H9 (cell line): ENCODE data around the gene THOP1. TPM values are rescaled to one million over a fixed set of nuclear protein-coding genes. Genes with fewer than 3 reads are reported as not detected.

Experiments
- DNase-seq: peaks from one replicate; pipeline ENCODE4 v3.0.0-alpha.2; 2017
- H2AFZ ChIP-seq: one replicate; pipeline ENCODE4 v1.6.1; 2013; ENCODE audit warnings: mild to moderate bottlenecking, low read length, control low read depth, moderate library complexity
- H2AK5ac ChIP-seq: 2 replicates; pipeline ENCODE4 v1.6.1; 2013; ENCODE audit warnings: low read length, control low read depth, mixed read lengths; ENCODE audit not compliant: insufficient read length
- H2BK120ac ChIP-seq: one replicate; pipeline ENCODE4 v1.6.1; 2013; ENCODE audit warnings: low read depth, mild to moderate bottlenecking, low read length, control low read depth, inconsistent platforms; ENCODE audit not compliant: poor library complexity, severe bottlenecking
- H2BK12ac ChIP-seq: 2 replicates; pipeline ENCODE4 v1.6.1; 2013; ENCODE audit warnings: low read length, control low read depth, mixed read lengths, low read depth; ENCODE audit not compliant: insufficient read length
- H2BK15ac ChIP-seq: 2 replicates; pipeline ENCODE4 v1.6.1; 2013; ENCODE audit warnings: low read depth, low read length, control low read depth
- H2BK20ac ChIP-seq: one replicate; pipeline ENCODE4 v1.6.1; 2013; ENCODE audit warnings: low read depth, mild to moderate bottlenecking, low read length, control low read depth, inconsistent platforms; ENCODE audit not compliant: poor library complexity, severe bottlenecking
- H2BK5ac ChIP-seq: 2 replicates; pipeline ENCODE4 v1.6.1; 2013; ENCODE audit warnings: low read length, control low read depth, mixed read lengths; ENCODE audit not compliant: insufficient read length
- H3K14ac ChIP-seq: 2 replicates; pipeline ENCODE4 v1.6.1; 2013; ENCODE audit warnings: low read length, control low read depth; ENCODE audit not compliant: insufficient read depth
- H3K18ac ChIP-seq: 2 replicates; pipeline ENCODE4 v1.6.1; 2013; ENCODE audit warnings: low read depth, mild to moderate bottlenecking, mixed read lengths, low read length, control low read depth; ENCODE audit not compliant: insufficient read length
- H3K23ac ChIP-seq: 2 replicates; pipeline ENCODE4 v1.6.1; 2013; ENCODE audit warnings: low read length, control low read depth, mixed read lengths, low read depth; ENCODE audit not compliant: insufficient read length
- H3K23me2 ChIP-seq: 2 replicates; pipeline ENCODE4 v1.6.1; 2013; ENCODE audit warnings: low read depth, mild to moderate bottlenecking, mixed read lengths, low read length, control low read depth; ENCODE audit not compliant: insufficient read length, poor library complexity, severe bottlenecking
- H3K27ac ChIP-seq: 2 replicates; pipeline ENCODE4 v1.5.1; 2013; ENCODE audit warnings: low read length, control low read depth, mixed read lengths, low read depth; ENCODE audit not compliant: insufficient read length
- H3K27me3 ChIP-seq: 2 replicates; pipeline ENCODE4 v1.6.1; 2013; ENCODE audit warnings: low read length, control low read depth, inconsistent platforms; ENCODE audit not compliant: insufficient read depth
- H3K4ac ChIP-seq: 2 replicates; pipeline ENCODE4 v1.6.1; 2013; ENCODE audit warnings: low read depth, mild to moderate bottlenecking, control low read depth, inconsistent platforms, low read length, moderate library complexity
- H3K4me1 ChIP-seq: 2 replicates; pipeline ENCODE4 v1.6.1; 2013; ENCODE audit warnings: low read length, control low read depth, inconsistent platforms; ENCODE audit not compliant: insufficient read depth
- H3K4me2 ChIP-seq: 2 replicates; pipeline ENCODE4 v1.6.1; 2013; ENCODE audit warnings: low read length, control low read depth, mixed read lengths; ENCODE audit not compliant: insufficient read length, insufficient read depth
- H3K56ac ChIP-seq: 2 replicates; pipeline ENCODE4 v1.6.1; 2013; ENCODE audit warnings: low read depth, mild to moderate bottlenecking, mixed read lengths, low read length, control low read depth; ENCODE audit not compliant: insufficient read length
- H3K79me1 ChIP-seq: 2 replicates; pipeline ENCODE4 v1.6.1; 2013; ENCODE audit warnings: low read depth, mild to moderate bottlenecking, moderate library complexity, low read length, control low read depth, inconsistent platforms; ENCODE audit not compliant: insufficient read depth, poor library complexity, severe bottlenecking
- H3K79me2 ChIP-seq: 2 replicates; pipeline ENCODE4 v1.6.1; 2013; ENCODE audit warnings: low read length, control low read depth, inconsistent platforms; ENCODE audit not compliant: insufficient read depth
- H3K9ac ChIP-seq: 2 replicates; pipeline ENCODE4 v1.6.1; 2013; ENCODE audit warnings: low read length, control low read depth, mixed read lengths; ENCODE audit not compliant: insufficient read length; ENCODE audit errors: extremely low read depth
- H3K9me3 ChIP-seq: one replicate; pipeline ENCODE4 v1.6.1; 2013; ENCODE audit warnings: low read depth, low read length, inconsistent platforms; ENCODE audit not compliant: control insufficient read depth
- H3T11ph ChIP-seq: one replicate; pipeline ENCODE4 v1.6.1; 2013; ENCODE audit warnings: mild to moderate bottlenecking, low read length, control low read depth, inconsistent platforms
- H4K20me1 ChIP-seq: one replicate; pipeline ENCODE4 v1.6.1; 2013; ENCODE audit not compliant: control insufficient read depth, insufficient read length, insufficient read depth
- H4K5ac ChIP-seq: 2 replicates; pipeline ENCODE4 v1.6.1; 2013; ENCODE audit warnings: low read depth, mild to moderate bottlenecking, mixed read lengths, low read length, control low read depth; ENCODE audit not compliant: insufficient read length
- H4K8ac ChIP-seq: replicated peaks from 2 replicates; pipeline ENCODE4 v1.6.1; 2013; ENCODE audit warnings: low read length, control low read depth, mixed read lengths, low read depth; ENCODE audit not compliant: insufficient read length
- H4K91ac ChIP-seq: 2 replicates; pipeline ENCODE4 v1.6.1; 2013; ENCODE audit warnings: low read depth, mild to moderate bottlenecking, moderate library complexity, mixed read lengths, low read length, control low read depth; ENCODE audit not compliant: insufficient read length
- H3K27ac Mint-ChIP-seq, 3 experiments: 2 replicates in 2 of 3; 3 replicates in 1 of 3; pipeline ENCODE4 v1.8.0; 2020 to 2021; ENCODE audit warnings: mixed read lengths in 3 of 3, mild to moderate bottlenecking in 1 of 3, moderate library complexity in 1 of 3
- H3K27me3 Mint-ChIP-seq: 2 replicates; pipeline ENCODE4 v1.8.0; 2021; ENCODE audit warnings: low read depth, mild to moderate bottlenecking, moderate library complexity, mixed read lengths
- H3K36me3 Mint-ChIP-seq, 3 experiments: 2 replicates in 2 of 3; 3 replicates in 1 of 3; pipeline ENCODE4 v1.8.0; 2020 to 2021; ENCODE audit warnings: low read depth in 3 of 3, mixed read lengths in 3 of 3; ENCODE audit not compliant: insufficient read depth in 1 of 3
- H3K4me1 Mint-ChIP-seq, 2 experiments: 2 replicates each; pipeline ENCODE4 v1.8.0; 2020; ENCODE audit warnings: mixed read lengths in 2 of 2
- H3K4me3 Mint-ChIP-seq, 2 experiments: 2 replicates in 1 of 2; 3 replicates in 1 of 2; pipeline ENCODE4 v1.8.0; 2020 to 2021; ENCODE audit warnings: mild to moderate bottlenecking in 2 of 2, mixed read lengths in 2 of 2, moderate library complexity in 1 of 2
- H3K9me3 Mint-ChIP-seq, 2 experiments: 2 replicates in 1 of 2; 3 replicates in 1 of 2; pipeline ENCODE4 v1.8.0; 2020; ENCODE audit warnings: mild to moderate bottlenecking in 2 of 2, mixed read lengths in 2 of 2, moderate library complexity in 1 of 2
- CTCF ChIP-seq: fragments of 200-600 bp; sonication (generic); conservative IDR thresholded peaks from 3 replicates; pipeline ENCODE4 v1.8.0; 2021; ENCODE audit warnings: antibody characterized with exemption, mild to moderate bottlenecking
- WGBS: extraction: QIAGEN DNeasy Blood & Tissue Kit; methylation state at CpG from one replicate; pipeline ENCODE4 v1.1.7; 2013; ENCODE audit warnings: missing lambda C conversion rate, low lambda C conversion rate, mixed read lengths; ENCODE audit not compliant: insufficient read length; ENCODE audit errors: extremely low coverage; 5-methylcytosine and 5-hydroxymethylcytosine counted together
- total RNA-seq: library from RNA; stranded (reverse); gene quantifications from 2 replicates; pipeline ENCODE4 v1.2.1, GENCODE V29; 2021

The THOP1 gene
- total RNA-seq, 1 experiment from 2014 or later = 150 TPM

- DNase-seq = no peak
- no peak for TF ChIP-seq CTCF
- H3K9ac ChIP-seq = no peak overlapping the region
- H3K79me1 ChIP-seq = no peaks in the 10 kb centered on the region
- Mint-ChIP-seq H3K27ac (no peak overlapping the region), H3K36me3 (peaks cover 20 to 65% (median 61%) of the 10 kb centered on the region in 3 experiments), H3K4me1 (no peaks in the 10 kb centered on the region), H3K9me3 (no peaks in the 10 kb centered on the region), H3K4me3 (no peak overlapping the region), H3K27me3 (no peaks in the 10 kb centered on the region; the same call in 1 of the 2 replicates)
- no peaks in the 10 kb centered on the region for H4K20me1 ChIP-seq
- no peak overlapping the region for H3K27ac ChIP-seq
- H4K5ac ChIP-seq = no peak overlapping the region
- no peaks in the 10 kb centered on the region for H3K9me3 ChIP-seq
- H3K18ac ChIP-seq = no peak overlapping the region
- no peak overlapping the region for H4K91ac ChIP-seq
- no peaks in the 10 kb centered on the region for H3K79me2 ChIP-seq
- H3K14ac ChIP-seq = no peak overlapping the region
- no peak overlapping the region for H3K56ac ChIP-seq
- no peak overlapping the region for H2AFZ ChIP-seq
- no peaks in the 10 kb centered on the region for H3K4me1 ChIP-seq
- H4K8ac ChIP-seq = no peak overlapping the region
- H2BK120ac ChIP-seq = no peak overlapping the region
- no peak overlapping the region for H2BK5ac ChIP-seq
- no peak overlapping the region for H3K4ac ChIP-seq
- H2BK20ac ChIP-seq = no peak overlapping the region
- no peaks in the 10 kb centered on the region for H3K27me3 ChIP-seq
- no peak overlapping the region for H3T11ph ChIP-seq
- H2BK15ac ChIP-seq = no peak overlapping the region
- no peak overlapping the region for H3K4me2 ChIP-seq
- no peaks in the 10 kb centered on the region for H3K23me2 ChIP-seq
- WGBS = no CpG with 5 or more reads among the region's 56 CpGs
- no peak overlapping the region for H2BK12ac ChIP-seq
- no peak overlapping the region for H2AK5ac ChIP-seq
- H3K23ac ChIP-seq = no peak overlapping the region
These were observed 22.3 kb downstream of the THOP1 start for GRCh38 chr19:2807379-2808128.
